Keratinocyte (primary cell): ENCODE data around the gene SLC35B2. TPM values are rescaled to one million over a fixed set of nuclear protein-coding genes. Genes with fewer than 3 reads are reported as not detected.

Experiments used
- DNase-seq: peaks from one replicate; pipeline ENCODE4 v3.0.0-alpha.2; 2011; ENCODE audit warnings: low read depth, missing footprints, low spot score
- FAIRE-seq: peaks from 2 replicates; lab custom pipeline; 2011; peaks lifted over from hg19 to GRCh38; lab: Jason Lieb, UNC
- H2AFZ ChIP-seq: 2 replicates; pipeline ENCODE4 v1.6.0; 2012; ENCODE audit warnings: low read length, control low read depth, inconsistent platforms; ENCODE audit not compliant: control insufficient read depth
- H3K27ac ChIP-seq: 2 replicates; pipeline ENCODE4 v1.5.1; 2011; ENCODE audit warnings: low read length; ENCODE audit not compliant: control insufficient read depth, insufficient read depth
- H3K27me3 ChIP-seq: 3 replicates; pipeline ENCODE4 v1.6.0; 2011; ENCODE audit warnings: low read length; ENCODE audit not compliant: control insufficient read depth, insufficient read depth; ENCODE audit errors: extremely low read depth
- H3K36me3 ChIP-seq, 2 experiments: 2 replicates in 1 of 2; 3 replicates in 1 of 2; pipeline ENCODE4 v1.5.1; 2011; ENCODE audit warnings: low read length in 2 of 2, mild to moderate bottlenecking in 1 of 2; ENCODE audit not compliant: control insufficient read depth in 2 of 2, insufficient read depth in 2 of 2; ENCODE audit errors: extremely low read depth in 1 of 2
- H3K4me1 ChIP-seq: 3 replicates; pipeline ENCODE4 v1.5.1; 2011; ENCODE audit warnings: low read length; ENCODE audit not compliant: control insufficient read depth, insufficient read depth; ENCODE audit errors: extremely low read depth
- H3K4me2 ChIP-seq: 3 replicates; pipeline ENCODE4 v1.6.0; 2011; ENCODE audit warnings: low read depth, low read length; ENCODE audit not compliant: control insufficient read depth, insufficient read depth; ENCODE audit errors: extremely low read depth
- H3K4me3 ChIP-seq, 3 experiments: fragments of 200-600 bp in 1 of 3; sonication (generic) in 1 of 3; 2 replicates in 2 of 3; 3 replicates in 1 of 3; pipeline ENCODE4 v1.5.1; 2011 to 2016; ENCODE audit warnings: low read length in 3 of 3, mild to moderate bottlenecking in 3 of 3, control low read depth in 2 of 3, inconsistent platforms in 1 of 3, low read depth in 1 of 3, mixed read lengths in 1 of 3, mixed run types in 1 of 3, moderate library complexity in 1 of 3; ENCODE audit not compliant: control insufficient read depth in 2 of 3, insufficient read depth in 2 of 3; ENCODE audit errors: extremely low read depth in 1 of 3
- H3K79me2 ChIP-seq: 2 replicates; pipeline ENCODE4 v1.6.0; 2012; ENCODE audit warnings: low read length; ENCODE audit not compliant: control insufficient read depth, insufficient read depth
- H3K9ac ChIP-seq: 3 replicates; pipeline ENCODE4 v1.6.0; 2011; ENCODE audit warnings: low read length; ENCODE audit not compliant: control insufficient read depth, insufficient read depth; ENCODE audit errors: extremely low read depth
- H3K9me1 ChIP-seq: 3 replicates; pipeline ENCODE4 v1.6.0; 2011; ENCODE audit warnings: low read length; ENCODE audit not compliant: control insufficient read depth, insufficient read depth; ENCODE audit errors: extremely low read depth
- H3K9me3 ChIP-seq: 2 replicates; pipeline ENCODE4 v1.5.1; 2012; ENCODE audit warnings: low read depth, low read length; ENCODE audit not compliant: control insufficient read depth
- H4K20me1 ChIP-seq: 3 replicates; pipeline ENCODE4 v1.6.0; 2011; ENCODE audit warnings: low read length; ENCODE audit not compliant: control insufficient read depth, insufficient read depth; ENCODE audit errors: extremely low read depth
- CTCF ChIP-seq, 3 experiments: IDR thresholded peaks in 1 of 3; conservative IDR thresholded peaks in 1 of 3; optimal IDR thresholded peaks in 1 of 3; 2 replicates in 2 of 3; 3 replicates in 1 of 3; pipeline versions ENCODE3 to v1.5.1; 2011; ENCODE audit warnings: low read length in 3 of 3, mild to moderate bottlenecking in 3 of 3, moderate library complexity in 2 of 3, control low read depth in 1 of 3, inconsistent platforms in 1 of 3; ENCODE audit not compliant: insufficient read depth in 2 of 3; ENCODE audit errors: extremely low read depth in 1 of 3
- EZH2 ChIP-seq: IDR thresholded peaks from one replicate; pipeline ENCODE4 v1.6.1; 2012; ENCODE audit warnings: inconsistent platforms, mild to moderate bottlenecking, low read length, moderate library complexity
- dilution Hi-C: fragments of 300-500 bp; cut with MboI; formaldehyde crosslinking; loops from one replicate; pipeline ENCODE4 v1.7.0; 2020; ENCODE audit warnings: low sequenced_read_pairs; ENCODE audit not compliant: extremely low pct_ligation_motif_present
- polyA plus RNA-seq, 5 experiments: library from polyadenylated mRNA; depleted of rRNA in 3 of 5; stranded (reverse) in 3 of 5; stranded (forward) in 1 of 5; unstranded in 1 of 5; fragments of >200 nt; gene quantifications; 1 replicate in 1 of 5; 2 replicates in 3 of 5; 3 replicates in 1 of 5; pipeline versions ENCODE4 v1.2.1 to v1.2.3, GENCODE V29; 2011 to 2012; ENCODE audit warnings: missing spikeins in 2 of 5, low read depth in 1 of 5, low replicate concordance in 1 of 5

Gene SLC35B2
- polyA plus RNA-seq, 1 donor (not counting 4 experiments of a cell fraction or from before 2014, with no cell fraction given): 69.9 TPM

- FAIRE-seq (no peak), DNase-seq (no peak)
- Histone ChIP-seq H3K4me3 (no peak overlapping the region), H3K79me2 (peaks cover 22% of the 10 kb centered on the region), H3K9me3 (no peaks in the 10 kb centered on the region), H3K4me1 (peaks cover 35% of the 10 kb centered on the region), H2AFZ (no peak overlapping the region), H3K9me1 (no peaks in the 10 kb centered on the region), H4K20me1 (no peaks in the 10 kb centered on the region), H3K36me3 (peaks cover 14 to 27% of the 10 kb centered on the region in 2 experiments), H3K4me2 (no peak overlapping the region), H3K9ac (no peak overlapping the region), H3K27ac (no peak overlapping the region), H3K27me3 (no peaks in the 10 kb centered on the region)
- dilution Hi-C loops: no loop called here
- TF ChIP-seq CTCF (optimal IDR thresholded peaks at IDR 0.05 in 1 of 3, IDR thresholded peaks at IDR 0.05 in 1 of 3, conservative IDR thresholded peaks at IDR 0.05 in 1 of 3; ENCODE audit: extremely low read depth in 1 of 3, insufficient read depth in 2 of 3, low read length in 3 of 3) (no peak), EZH2 (no peak)
Measured at GRCh38 chr6:44228031-44228430, 29.3 kb downstream of the SLC35B2 start.

- peak overlapping the region; percentile 52 for H3K4me2 ChIP-seq
Measured at GRCh38 chr6:44227148-44227793, 30.1 kb downstream of the SLC35B2 start.

More at GRCh38 chr6:44227148-44227793, 30.1 kb downstream of the SLC35B2 start:
- H4K20me1 ChIP-seq: no peaks in the 10 kb centered on the region
- no peak overlapping the region for H3K27ac ChIP-seq
- no peak for FAIRE-seq
- DNase-seq: no peak
- no peaks in the 10 kb centered on the region for H3K9me1 ChIP-seq
- H3K27me3 ChIP-seq: no peaks in the 10 kb centered on the region
- peaks cover 37% of the 10 kb centered on the region for H3K4me1 ChIP-seq
- H3K9me3 ChIP-seq: no peaks in the 10 kb centered on the region
- H3K79me2 ChIP-seq: peaks cover 22% of the 10 kb centered on the region
- no peak overlapping the region for H2AFZ ChIP-seq
- TF ChIP-seq EZH2 (no peak), CTCF (optimal IDR thresholded peaks at IDR 0.05 in 1 of 3, IDR thresholded peaks at IDR 0.05 in 1 of 3, conservative IDR thresholded peaks at IDR 0.05 in 1 of 3; ENCODE audit: extremely low read depth in 1 of 3, insufficient read depth in 2 of 3, low read length in 3 of 3) (no peak)
- H3K36me3 ChIP-seq: peaks cover 14 to 23% of the 10 kb centered on the region in 2 experiments
- H3K4me3 ChIP-seq: no peak overlapping the region
- H3K9ac ChIP-seq: peak overlapping the region; percentile 6
- dilution Hi-C loops: no loop called here
